ENCODE measurements around the gene UBE2B. TPM values are rescaled to one million over a fixed set of nuclear protein-coding genes. Genes with fewer than 3 reads are reported as not detected.
"Not testable (repeated sequence)": the region's sequence is repeated elsewhere in the genome, so short reads cannot be mapped to it uniquely, and the experiment has no call there.

Gene UBE2B
- total RNA-seq (100 to 1,000 TPM; 178 to 296 (median 222) TPM), polyA plus RNA-seq (100 to 1,000 TPM; 146 to 233 (median 187) TPM)
- long read RNA-seq, donor 1, transcript UBE2B-201 (6 exons, 2,515 nt) = major isoform, 66 of 69 reads
- long read RNA-seq, donor 1, partial matches to known transcripts = 0 of 69 reads
- long read RNA-seq, donor 1, other reads (novel, unspliced or antisense) = 3 of 69 reads
- long read RNA-seq, donor 2, transcript UBE2B-201 (6 exons, 2,515 nt) = major isoform, 158 of 180 reads
- long read RNA-seq, donor 2, partial matches to known transcripts = 2 of 180 reads
- long read RNA-seq, donor 2, other reads (novel, unspliced or antisense) = 19 of 180 reads

DNA sequence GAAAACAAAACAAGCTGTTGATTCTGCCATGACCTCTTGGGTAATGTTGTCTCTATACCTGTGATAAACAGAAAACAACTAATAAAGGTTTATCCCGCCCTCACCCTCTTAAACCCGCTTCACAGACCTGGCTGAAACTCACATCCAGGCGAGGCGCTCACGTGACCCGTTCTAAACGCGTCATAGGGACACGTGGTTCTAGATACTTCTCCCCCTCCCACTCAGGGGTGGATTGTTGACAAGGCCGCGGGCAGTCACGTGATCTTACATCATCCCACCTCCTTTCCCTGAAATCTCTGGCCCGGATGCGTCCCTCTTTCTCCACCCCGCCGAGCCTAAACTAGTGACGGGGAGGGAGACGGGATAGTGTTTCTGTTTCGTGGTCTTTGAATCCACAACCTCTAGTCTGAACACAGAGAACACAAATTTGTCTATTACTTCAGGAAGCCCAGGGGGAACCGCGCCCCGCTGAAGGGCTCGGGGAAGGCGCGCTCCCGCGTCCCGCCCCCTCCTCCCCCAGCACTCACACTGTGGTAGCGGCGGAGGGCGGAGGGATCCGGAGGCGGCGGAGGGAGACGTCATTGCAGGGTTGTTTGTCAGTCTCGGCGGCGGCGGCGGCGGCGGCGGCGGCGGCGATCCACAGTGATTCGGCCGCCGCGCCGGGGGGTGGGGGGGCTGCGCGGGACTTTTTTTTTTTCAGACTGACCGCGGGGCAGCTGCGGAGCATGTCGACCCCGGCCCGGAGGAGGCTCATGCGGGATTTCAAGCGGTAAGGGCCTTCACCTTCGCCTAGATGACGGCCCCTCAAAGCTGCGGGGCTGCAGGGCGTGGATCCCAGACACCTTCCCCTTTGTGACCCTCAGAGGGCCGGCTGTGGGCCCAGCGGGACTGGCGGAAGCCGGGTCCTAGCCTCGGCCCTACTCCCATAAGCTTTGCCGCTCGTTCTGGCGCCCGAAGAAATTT lies at the start of gene UBE2B:
TSS of gene UBE2B (plus strand) at position 699 of the 963 bp plus-strand sequence. CDS start at position 726, 27 bp downstream.
- peak; percentile 82 to 87 (median 84) for ATAC-seq
- peaks cover 40% of the 10 kb centered on the region for H3K4me1 ChIP-seq
- no peaks in the 10 kb centered on the region for H3K27me3 ChIP-seq (ENCODE audit: insufficient read depth in 3 of 3, low read length in 2 of 3)
- H3K27ac ChIP-seq = peak within 1 kb of the TSS; percentile 100
- DNase-seq = peak; percentile 97 to 98
- intact Hi-C loops (cut with DNase I) = loop anchor here in 1 of 2 donors (2.0 to 5.0 kb wide), 2 partner anchors 66 to 156 kb away; no protein-coding TSS in a partner anchor
- peak within 1 kb of the TSS; percentile 100 for H3K4me3 ChIP-seq
- WGBS, 3 donors = 0% methylated on average over 52 to 74 of the region's 74 CpGs
- H3K9me3 ChIP-seq = no peaks in the 10 kb centered on the region
- H3K36me3 ChIP-seq (ENCODE audit: insufficient read depth in 1 of 2, low read depth in 1 of 2) = peaks cover 2 to 29% of the 10 kb centered on the region in 2 donors
- TF ChIP-seq, protein P1, sequence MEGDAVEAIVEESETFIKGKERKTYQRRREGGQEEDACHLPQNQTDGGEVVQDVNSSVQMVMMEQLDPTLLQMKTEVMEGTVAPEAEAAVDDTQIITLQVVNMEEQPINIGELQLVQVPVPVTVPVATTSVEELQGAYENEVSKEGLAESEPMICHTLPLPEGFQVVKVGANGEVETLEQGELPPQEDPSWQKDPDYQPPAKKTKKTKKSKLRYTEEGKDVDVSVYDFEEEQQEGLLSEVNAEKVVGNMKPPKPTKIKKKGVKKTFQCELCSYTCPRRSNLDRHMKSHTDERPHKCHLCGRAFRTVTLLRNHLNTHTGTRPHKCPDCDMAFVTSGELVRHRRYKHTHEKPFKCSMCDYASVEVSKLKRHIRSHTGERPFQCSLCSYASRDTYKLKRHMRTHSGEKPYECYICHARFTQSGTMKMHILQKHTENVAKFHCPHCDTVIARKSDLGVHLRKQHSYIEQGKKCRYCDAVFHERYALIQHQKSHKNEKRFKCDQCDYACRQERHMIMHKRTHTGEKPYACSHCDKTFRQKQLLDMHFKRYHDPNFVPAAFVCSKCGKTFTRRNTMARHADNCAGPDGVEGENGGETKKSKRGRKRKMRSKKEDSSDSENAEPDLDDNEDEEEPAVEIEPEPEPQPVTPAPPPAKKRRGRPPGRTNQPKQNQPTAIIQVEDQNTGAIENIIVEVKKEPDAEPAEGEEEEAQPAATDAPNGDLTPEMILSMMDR (IDR thresholded peaks at IDR 0.05) = no peak

DNA sequence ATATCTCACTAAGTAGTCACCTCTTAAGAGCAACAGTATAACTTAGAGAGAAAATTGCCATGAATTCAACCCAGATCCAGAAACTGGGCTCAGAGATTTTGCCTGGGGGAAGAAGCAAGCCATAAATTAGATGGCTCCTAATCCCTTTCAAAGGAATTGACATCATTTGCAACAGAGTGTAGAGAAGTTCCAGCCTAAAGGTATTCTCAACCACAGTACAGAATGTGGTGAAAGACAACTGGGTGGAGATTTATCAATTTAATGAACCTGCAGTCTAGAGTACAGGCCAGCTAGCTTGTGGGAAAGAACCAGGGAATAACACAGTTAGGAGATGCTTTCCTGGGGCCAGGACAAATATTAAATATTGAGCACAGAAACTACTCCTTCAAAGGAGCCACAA lies 44.0 kb upstream of the UBE2B start:
- Histone ChIP-seq H3K27me3 (ENCODE audit: insufficient read depth in 3 of 3, low read length in 2 of 3) (no peaks in the 10 kb centered on the region), H3K9me3 (peaks cover 22% of the 10 kb centered on the region), H3K36me3 (ENCODE audit: insufficient read depth in 1 of 2, low read depth in 1 of 2) (no peaks in the 10 kb centered on the region), H3K4me1 (no peaks in the 10 kb centered on the region), H3K27ac (no peak overlapping the region), H3K4me3 (no peak overlapping the region)
- no peak for DNase-seq
- TF ChIP-seq, protein P1 (IDR thresholded peaks at IDR 0.05) = no peak
- no peak for ATAC-seq
- intact Hi-C loops (cut with DNase I) = no loop called here

DNA sequence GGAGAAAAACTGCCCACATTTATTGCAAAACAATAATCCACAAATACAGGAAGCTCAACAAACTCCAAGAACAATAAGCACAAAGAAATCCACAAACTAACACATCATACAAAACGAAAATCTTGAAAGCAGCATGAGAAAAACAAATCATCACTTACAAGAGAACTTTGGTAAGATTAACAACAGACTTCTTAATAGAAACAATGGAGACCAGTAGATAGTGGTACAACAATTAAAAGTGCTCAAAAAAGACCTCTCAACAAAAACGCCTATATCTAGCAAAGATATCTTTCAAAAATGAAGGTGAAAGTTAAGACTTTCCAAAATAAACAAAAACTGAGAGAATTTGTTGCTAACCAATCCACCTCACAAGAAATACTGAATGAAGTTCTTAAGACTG lies 42.8 kb upstream of the UBE2B start:
- H3K27ac ChIP-seq = no peak overlapping the region
- ATAC-seq (no peak), DNase-seq (no peak)
- TF ChIP-seq, protein P1 (IDR thresholded peaks at IDR 0.05) = no peak
- no peaks in the 10 kb centered on the region for H3K4me1 ChIP-seq
- WGBS, 3 donors = 84 to 88% (median 86%) methylated on average over 2 of the region's 2 CpGs
- no peaks in the 10 kb centered on the region for H3K27me3 ChIP-seq (ENCODE audit: insufficient read depth in 3 of 3, low read length in 2 of 3)
- H3K9me3 ChIP-seq = peaks cover 22% of the 10 kb centered on the region
- H3K4me3 ChIP-seq = no peak overlapping the region
- H3K36me3 ChIP-seq (ENCODE audit: insufficient read depth in 1 of 2, low read depth in 1 of 2) = no peaks in the 10 kb centered on the region
- intact Hi-C loops (cut with DNase I) = no loop called here

DNA sequence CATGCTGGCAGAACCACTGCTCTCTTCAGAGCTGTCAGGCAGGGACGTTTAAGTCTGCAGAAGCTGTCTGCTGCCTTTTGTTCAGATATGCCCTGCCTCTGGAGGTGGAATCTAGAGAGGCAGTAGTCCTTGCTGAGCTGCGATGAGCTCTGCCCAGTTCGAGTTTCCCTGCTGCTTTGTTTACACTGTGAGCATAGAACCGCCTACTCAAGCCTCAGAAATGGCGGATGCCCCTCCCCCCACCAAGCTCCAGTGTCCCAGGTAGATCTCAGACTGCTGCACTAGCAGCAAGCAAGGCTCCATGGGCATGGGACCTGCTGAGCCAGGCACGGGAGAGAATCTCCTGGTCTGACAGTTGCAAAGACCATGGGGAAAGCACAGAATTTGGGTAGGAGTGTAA lies 34.5 kb upstream of the UBE2B start:
- H3K4me1 ChIP-seq; H3K36me3 ChIP-seq (ENCODE audit: insufficient read depth in 1 of 2, low read depth in 1 of 2); ATAC-seq; H3K27me3 ChIP-seq (ENCODE audit: insufficient read depth in 3 of 3, low read length in 2 of 3); H3K9me3 ChIP-seq; H3K4me3 ChIP-seq; H3K27ac ChIP-seq; DNase-seq; intact Hi-C loops (cut with DNase I): not testable (repeated sequence)
- WGBS, 3 donors = 91 to 92% (median 92%) methylated on average over 6 of the region's 6 CpGs

DNA sequence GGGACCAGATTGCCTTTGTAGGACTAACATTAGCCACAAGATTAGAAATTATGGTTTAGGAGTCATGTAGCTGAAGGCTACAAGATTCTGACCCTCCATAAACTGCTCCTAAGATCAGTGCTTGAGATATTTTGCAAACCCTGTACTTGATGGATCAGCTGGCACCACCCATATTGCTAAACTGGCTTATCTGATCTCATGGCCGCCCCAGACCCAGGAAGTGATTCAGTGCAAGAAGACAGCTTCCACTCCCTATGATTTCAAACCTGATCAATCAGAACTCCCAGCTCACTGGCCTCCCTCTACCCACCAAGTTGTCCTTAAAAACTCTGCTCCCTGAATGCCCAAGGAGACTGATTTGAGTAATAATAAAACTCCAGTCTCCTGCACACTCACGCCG lies 27.9 kb upstream of the UBE2B start:
- H3K9me3 ChIP-seq; ATAC-seq; H3K4me3 ChIP-seq; H3K27me3 ChIP-seq (ENCODE audit: insufficient read depth in 3 of 3, low read length in 2 of 3); H3K27ac ChIP-seq; H3K36me3 ChIP-seq (ENCODE audit: insufficient read depth in 1 of 2, low read depth in 1 of 2); H3K4me1 ChIP-seq; DNase-seq; intact Hi-C loops (cut with DNase I): not testable (repeated sequence)
- 96 to 100% (median 97%) methylated on average over 3 of the region's 3 CpGs for WGBS, 3 donors

DNA sequence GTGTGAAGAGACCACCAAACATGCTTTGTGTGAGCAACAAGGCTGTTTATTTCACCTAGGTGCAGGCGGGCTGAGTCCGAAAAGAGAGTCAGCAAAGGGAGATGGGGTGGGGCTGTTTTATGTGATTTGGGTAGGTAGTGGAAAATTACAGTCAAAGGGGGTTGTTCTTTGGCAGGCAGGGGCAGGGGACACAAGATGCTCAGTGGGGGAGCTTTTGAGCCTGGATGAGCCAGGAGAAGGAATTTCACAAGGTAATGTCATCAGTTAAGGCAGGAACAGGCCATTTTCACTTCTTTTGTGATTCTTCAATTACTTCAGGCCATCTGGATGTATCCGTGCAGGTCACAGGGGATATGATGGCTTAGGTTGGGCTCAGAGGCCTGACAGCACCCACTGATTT lies 25.9 kb upstream of the UBE2B start:
- H3K4me1 ChIP-seq; H3K36me3 ChIP-seq (ENCODE audit: insufficient read depth in 1 of 2, low read depth in 1 of 2); H3K4me3 ChIP-seq; H3K27ac ChIP-seq; DNase-seq; intact Hi-C loops (cut with DNase I); ATAC-seq; H3K27me3 ChIP-seq (ENCODE audit: insufficient read depth in 3 of 3, low read length in 2 of 3); H3K9me3 ChIP-seq: not testable (repeated sequence)
- 79 to 89% (median 84%) methylated on average over 3 of the region's 3 CpGs for WGBS, 3 donors

All from psoas muscle (tissue), 8 donors.